ENCODE data around the gene BCR.

DNA sequence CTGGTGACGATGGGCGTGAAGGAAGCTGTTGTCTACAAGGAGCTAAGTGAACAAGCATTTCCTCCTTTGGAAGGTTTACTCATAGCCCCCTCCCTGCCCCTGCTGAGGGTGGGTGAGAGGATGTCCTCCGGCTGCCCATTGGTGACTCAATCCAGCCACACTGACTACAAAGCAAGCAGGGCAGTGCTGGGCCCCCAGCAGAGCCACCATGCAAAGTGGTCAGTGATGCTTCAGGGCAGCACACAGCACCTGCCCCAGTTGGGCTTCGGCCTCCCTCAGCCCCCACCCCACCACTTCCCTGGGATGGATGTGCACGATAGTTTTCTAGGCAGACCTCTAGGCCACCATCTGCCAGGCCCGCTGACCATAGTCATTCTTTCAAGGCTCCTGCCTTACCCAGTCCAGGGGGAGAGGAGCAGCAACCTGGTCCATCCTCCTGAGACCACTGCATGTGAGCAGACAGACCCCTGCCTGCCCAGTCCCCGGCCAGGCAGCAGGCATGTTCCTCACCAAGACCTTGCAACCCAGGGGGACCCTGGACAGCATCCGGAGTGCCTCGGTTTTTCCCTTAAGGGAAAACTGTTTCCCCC, 125.1 kb downstream of the BCR start:
- TF ChIP-seq, protein P1, sequence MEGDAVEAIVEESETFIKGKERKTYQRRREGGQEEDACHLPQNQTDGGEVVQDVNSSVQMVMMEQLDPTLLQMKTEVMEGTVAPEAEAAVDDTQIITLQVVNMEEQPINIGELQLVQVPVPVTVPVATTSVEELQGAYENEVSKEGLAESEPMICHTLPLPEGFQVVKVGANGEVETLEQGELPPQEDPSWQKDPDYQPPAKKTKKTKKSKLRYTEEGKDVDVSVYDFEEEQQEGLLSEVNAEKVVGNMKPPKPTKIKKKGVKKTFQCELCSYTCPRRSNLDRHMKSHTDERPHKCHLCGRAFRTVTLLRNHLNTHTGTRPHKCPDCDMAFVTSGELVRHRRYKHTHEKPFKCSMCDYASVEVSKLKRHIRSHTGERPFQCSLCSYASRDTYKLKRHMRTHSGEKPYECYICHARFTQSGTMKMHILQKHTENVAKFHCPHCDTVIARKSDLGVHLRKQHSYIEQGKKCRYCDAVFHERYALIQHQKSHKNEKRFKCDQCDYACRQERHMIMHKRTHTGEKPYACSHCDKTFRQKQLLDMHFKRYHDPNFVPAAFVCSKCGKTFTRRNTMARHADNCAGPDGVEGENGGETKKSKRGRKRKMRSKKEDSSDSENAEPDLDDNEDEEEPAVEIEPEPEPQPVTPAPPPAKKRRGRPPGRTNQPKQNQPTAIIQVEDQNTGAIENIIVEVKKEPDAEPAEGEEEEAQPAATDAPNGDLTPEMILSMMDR (IDR thresholded peaks at IDR 0.05), result no peak
- no peak for TF ChIP-seq POLR2A (IDR thresholded peaks at IDR 0.05)
